ENCODE results near the gene TAPBP. TPM values are rescaled to one million over a fixed set of nuclear protein-coding genes. Genes with fewer than 3 reads are reported as not detected.

Gene TAPBP
- total RNA-seq, 1 donor, result 125 TPM

GRCh38 chr6:33314943-33315792 lies 1.3 kb upstream of the TAPBP start:
- H3K4me3 ChIP-seq (ENCODE audit: low read depth, low read length), result peak overlapping the region; percentile 75
- peak; percentile 24 for DNase-seq (ENCODE audit: low read depth)
- TF ChIP-seq, protein P1, sequence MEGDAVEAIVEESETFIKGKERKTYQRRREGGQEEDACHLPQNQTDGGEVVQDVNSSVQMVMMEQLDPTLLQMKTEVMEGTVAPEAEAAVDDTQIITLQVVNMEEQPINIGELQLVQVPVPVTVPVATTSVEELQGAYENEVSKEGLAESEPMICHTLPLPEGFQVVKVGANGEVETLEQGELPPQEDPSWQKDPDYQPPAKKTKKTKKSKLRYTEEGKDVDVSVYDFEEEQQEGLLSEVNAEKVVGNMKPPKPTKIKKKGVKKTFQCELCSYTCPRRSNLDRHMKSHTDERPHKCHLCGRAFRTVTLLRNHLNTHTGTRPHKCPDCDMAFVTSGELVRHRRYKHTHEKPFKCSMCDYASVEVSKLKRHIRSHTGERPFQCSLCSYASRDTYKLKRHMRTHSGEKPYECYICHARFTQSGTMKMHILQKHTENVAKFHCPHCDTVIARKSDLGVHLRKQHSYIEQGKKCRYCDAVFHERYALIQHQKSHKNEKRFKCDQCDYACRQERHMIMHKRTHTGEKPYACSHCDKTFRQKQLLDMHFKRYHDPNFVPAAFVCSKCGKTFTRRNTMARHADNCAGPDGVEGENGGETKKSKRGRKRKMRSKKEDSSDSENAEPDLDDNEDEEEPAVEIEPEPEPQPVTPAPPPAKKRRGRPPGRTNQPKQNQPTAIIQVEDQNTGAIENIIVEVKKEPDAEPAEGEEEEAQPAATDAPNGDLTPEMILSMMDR (IDR thresholded peaks at IDR 0.05; ENCODE audit: insufficient read depth, low read depth, low read length), result no peak

- peak overlapping the region; percentile 75 for H3K4me3 ChIP-seq (ENCODE audit: low read depth, low read length)
- TF ChIP-seq, protein P1 (IDR thresholded peaks at IDR 0.05; ENCODE audit: insufficient read depth, low read depth, low read length), result no peak
- DNase-seq (ENCODE audit: low read depth), result peak; percentile 92
These were observed 651 bp upstream of the TAPBP start for GRCh38 chr6:33314515-33314942.

- H3K4me3 ChIP-seq (ENCODE audit: low read depth, low read length), result peak overlapping the region; percentile 75
- TF ChIP-seq, protein P1 (IDR thresholded peaks at IDR 0.05; ENCODE audit: insufficient read depth, low read depth, low read length), result no peak
- DNase-seq (ENCODE audit: low read depth), result peak; percentile 36
These were observed 671 bp downstream of the TAPBP start for GRCh38 chr6:33313105-33313708.

DNA sequence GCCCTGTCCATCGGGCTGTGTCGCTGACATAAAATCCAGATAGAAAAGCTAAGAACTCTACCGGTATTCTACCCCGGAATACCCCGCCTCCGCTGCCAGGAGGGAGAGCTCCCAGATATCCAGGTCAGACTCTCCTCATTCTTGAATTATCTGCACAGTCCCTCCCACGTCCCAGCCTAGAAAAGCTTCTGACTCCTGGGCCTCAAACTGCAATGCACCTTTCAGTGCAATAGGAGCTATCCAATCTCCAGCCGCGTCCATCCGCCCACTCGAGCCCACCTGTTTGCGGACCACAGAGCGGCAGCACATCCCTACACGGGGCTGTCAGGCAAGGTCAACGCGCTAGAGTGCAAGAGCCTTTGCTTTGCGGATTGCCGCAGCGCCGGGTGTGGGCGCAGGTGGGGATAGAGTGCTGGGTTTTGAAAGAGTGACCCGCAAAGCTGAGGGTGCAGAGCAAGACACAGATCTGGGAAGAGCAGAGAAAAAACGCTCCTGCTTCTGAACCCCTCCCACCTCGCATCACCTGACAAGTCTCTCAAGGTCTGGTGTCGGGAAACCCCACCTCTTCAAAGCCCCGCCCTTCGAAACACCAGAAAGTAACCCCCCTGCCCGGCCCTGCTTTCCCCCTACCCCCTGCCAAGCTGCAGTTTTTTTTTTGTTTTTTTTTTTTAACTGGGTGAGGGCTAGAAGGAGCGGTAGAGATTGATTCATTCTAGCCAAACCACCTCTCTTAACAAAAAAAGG lies 1.3 kb downstream of the TAPBP start:
- peak; percentile 75 for DNase-seq (ENCODE audit: low read depth)
- TF ChIP-seq, protein P1 (IDR thresholded peaks at IDR 0.05; ENCODE audit: insufficient read depth, low read depth, low read length), result no peak
- H3K4me3 ChIP-seq (ENCODE audit: low read depth, low read length), result peak overlapping the region; percentile 75

- no peak overlapping the region for H3K4me3 ChIP-seq (ENCODE audit: low read depth, low read length)
- DNase-seq (ENCODE audit: low read depth), result no peak
- TF ChIP-seq, protein P1 (IDR thresholded peaks at IDR 0.05; ENCODE audit: insufficient read depth, low read depth, low read length), result no peak
These were observed 7.5 kb downstream of the TAPBP start for GRCh38 chr6:33306356-33306755.

DNA sequence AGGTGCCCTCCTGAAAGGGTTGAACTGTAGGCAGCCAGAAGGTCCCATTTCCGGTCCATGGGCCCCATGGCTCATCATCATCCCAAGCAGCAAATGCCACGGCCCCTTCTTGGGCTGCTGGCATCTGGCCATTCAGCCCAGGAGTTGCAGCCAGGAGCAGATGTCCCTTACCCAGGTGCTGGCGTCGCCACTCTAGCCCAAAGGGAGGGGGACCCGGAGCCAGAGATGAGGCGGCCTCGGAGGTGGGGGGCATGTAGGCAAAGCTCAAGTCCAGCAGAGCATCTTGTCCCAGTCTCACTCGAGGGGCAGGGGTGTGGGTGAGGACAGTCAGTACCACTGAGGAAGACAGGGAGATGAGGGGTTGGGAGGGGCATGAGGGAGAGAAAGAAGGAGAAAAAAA lies 8.8 kb downstream of the TAPBP start:
- TF ChIP-seq, protein P1 (IDR thresholded peaks at IDR 0.05; ENCODE audit: insufficient read depth, low read depth, low read length), result no peak
- no peak for DNase-seq (ENCODE audit: low read depth)
- H3K4me3 ChIP-seq (ENCODE audit: low read depth, low read length), result no peak overlapping the region

Data from fibroblast of villous mesenchyme (primary cell).